HG03432 (cell line): Measurements from ENCODE around the gene OR4N5.
"Not testable (repeated sequence)": the region's sequence is repeated elsewhere in the genome, so short reads cannot be mapped to it uniquely, and the experiment has no call there.

Experiments
- ATAC-seq: cut with Tn5 transposase; IDR thresholded peaks from one replicate; pipeline ENCODE4 v1.9.1; 2021; ENCODE audit warnings: mild to moderate bottlenecking, moderate library complexity; ENCODE audit not compliant: unreplicated experiment

The OR4N5 gene

GRCh38 chr14:20138520-20138919, at the start of gene OR4N5:
TSS of gene OR4N5 (plus strand) at chr14:20138820. CDS start at chr14:20143736, 4,916 bp downstream.
- ATAC-seq: no peak

GRCh38 chr14:20092050-20092449, 46.6 kb upstream of the OR4N5 start:
- ATAC-seq: no peak

GRCh38 chr14:20093442-20093841, 45.2 kb upstream of the OR4N5 start:
- ATAC-seq: no peak

GRCh38 chr14:20098926-20099770, 39.5 kb upstream of the OR4N5 start:
- ATAC-seq: not testable (repeated sequence)

- ATAC-seq: no peak
Measured at GRCh38 chr14:20110438-20110837, 28.2 kb upstream of the OR4N5 start, which contains the start of gene OR4K17. TSS of gene OR4K17 (plus strand) at chr14:20110739. CDS start at chr14:20117500, 6,761 bp downstream.

- ATAC-seq: no peak
Measured at GRCh38 chr14:20112321-20112720, 26.3 kb upstream of the OR4N5 start.

GRCh38 chr14:20116748-20117147, 21.9 kb upstream of the OR4N5 start:
- ATAC-seq: no peak

GRCh38 chr14:20118795-20119194, 19.8 kb upstream of the OR4N5 start:
- no peak for ATAC-seq

- ATAC-seq: no peak
Measured at GRCh38 chr14:20143911-20144310, 5.3 kb downstream of the OR4N5 start.

- no peak for ATAC-seq
Measured at GRCh38 chr14:20144820-20145219, 6.2 kb downstream of the OR4N5 start.

GRCh38 chr14:20164462-20164861, 25.8 kb downstream of the OR4N5 start:
- ATAC-seq: no peak

- ATAC-seq: no peak
Measured at GRCh38 chr14:20167091-20167490, 28.5 kb downstream of the OR4N5 start.

- not testable (repeated sequence) for ATAC-seq
Measured at GRCh38 chr14:20169852-20170251, 31.2 kb downstream of the OR4N5 start.

- not testable (repeated sequence) for ATAC-seq
Measured at GRCh38 chr14:20174205-20174604, 35.6 kb downstream of the OR4N5 start.

GRCh38 chr14:20176330-20176729, 37.7 kb downstream of the OR4N5 start:
- no peak for ATAC-seq

GRCh38 chr14:20177433-20177974, 38.9 kb downstream of the OR4N5 start:
- ATAC-seq: no peak

GRCh38 chr14:20179218-20179617, 40.6 kb downstream of the OR4N5 start:
- ATAC-seq: no peak

- no peak for ATAC-seq
Measured at GRCh38 chr14:20179880-20180279, 41.3 kb downstream of the OR4N5 start.

GRCh38 chr14:20180486-20180885, 41.9 kb downstream of the OR4N5 start:
- no peak for ATAC-seq

- ATAC-seq: no peak
Measured at GRCh38 chr14:20184181-20184580, 45.6 kb downstream of the OR4N5 start.

GRCh38 chr14:20190596-20190995, 52.0 kb downstream of the OR4N5 start, which contains the start of gene OR11G2:
TSS of gene OR11G2 (plus strand) at chr14:20190896. CDS start at chr14:20197438, 6,542 bp downstream.
- no peak for ATAC-seq

- no peak for ATAC-seq
Measured at GRCh38 chr14:20191396-20191795, 52.8 kb downstream of the OR4N5 start.
